PC-3 (cell line): ENCODE results near the gene TSPAN9.

Source experiments
- EZH2 ChIP-seq: fragments of 300-600 bp; sonication (generic); IDR thresholded peaks from one replicate; pipeline ENCODE4 v1.6.1; 2017; ENCODE audit warnings: antibody characterized with exemption, mild to moderate bottlenecking, low read length; ENCODE audit not compliant: unreplicated experiment
- TF ChIP-seq, protein P1 (sequence below): fragments of 300-600 bp; sonication (generic); conservative IDR thresholded peaks from 2 replicates; pipeline ENCODE4 v1.5.1; 2017; ENCODE audit warnings: antibody characterized with exemption, low read depth, mild to moderate bottlenecking, low read length

DNA sequence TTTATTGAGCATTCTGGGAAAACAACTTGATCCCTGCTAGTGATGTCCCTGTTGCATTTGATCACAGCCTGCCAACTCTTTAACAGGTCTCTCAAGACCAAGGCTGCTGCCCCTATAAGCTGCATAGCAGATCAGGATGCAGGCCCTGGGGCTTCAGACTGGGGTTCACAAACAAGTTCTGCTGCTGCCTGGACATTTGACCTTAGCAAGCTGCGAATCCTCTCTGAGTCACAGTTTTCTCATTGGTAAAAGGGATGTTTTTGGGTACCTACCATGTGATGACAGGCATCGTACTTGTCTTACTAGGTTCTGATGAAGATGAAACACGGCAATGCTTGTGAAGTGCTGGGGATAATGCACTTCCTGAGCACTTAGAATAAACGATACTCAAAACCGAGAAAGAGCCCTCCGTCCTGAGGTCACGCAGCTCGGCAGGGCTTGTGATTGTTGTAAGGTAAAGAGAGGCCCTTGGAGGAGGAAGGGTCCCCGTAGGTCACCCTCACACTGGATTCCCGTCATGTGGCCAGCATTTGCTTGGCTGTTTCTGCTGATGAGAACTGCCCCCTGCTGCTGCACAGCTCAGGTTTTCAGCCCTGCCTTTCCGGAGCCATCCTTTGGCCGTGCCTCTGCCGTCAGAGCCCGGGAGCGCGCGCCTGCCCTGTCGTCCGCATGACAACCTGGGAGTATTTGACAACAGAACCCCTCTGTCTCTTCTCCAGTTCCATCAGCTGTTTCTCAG, 39.1 kb downstream of the TSPAN9 start:
- TF ChIP-seq, protein P1, sequence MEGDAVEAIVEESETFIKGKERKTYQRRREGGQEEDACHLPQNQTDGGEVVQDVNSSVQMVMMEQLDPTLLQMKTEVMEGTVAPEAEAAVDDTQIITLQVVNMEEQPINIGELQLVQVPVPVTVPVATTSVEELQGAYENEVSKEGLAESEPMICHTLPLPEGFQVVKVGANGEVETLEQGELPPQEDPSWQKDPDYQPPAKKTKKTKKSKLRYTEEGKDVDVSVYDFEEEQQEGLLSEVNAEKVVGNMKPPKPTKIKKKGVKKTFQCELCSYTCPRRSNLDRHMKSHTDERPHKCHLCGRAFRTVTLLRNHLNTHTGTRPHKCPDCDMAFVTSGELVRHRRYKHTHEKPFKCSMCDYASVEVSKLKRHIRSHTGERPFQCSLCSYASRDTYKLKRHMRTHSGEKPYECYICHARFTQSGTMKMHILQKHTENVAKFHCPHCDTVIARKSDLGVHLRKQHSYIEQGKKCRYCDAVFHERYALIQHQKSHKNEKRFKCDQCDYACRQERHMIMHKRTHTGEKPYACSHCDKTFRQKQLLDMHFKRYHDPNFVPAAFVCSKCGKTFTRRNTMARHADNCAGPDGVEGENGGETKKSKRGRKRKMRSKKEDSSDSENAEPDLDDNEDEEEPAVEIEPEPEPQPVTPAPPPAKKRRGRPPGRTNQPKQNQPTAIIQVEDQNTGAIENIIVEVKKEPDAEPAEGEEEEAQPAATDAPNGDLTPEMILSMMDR, result no peak
- no peak for TF ChIP-seq EZH2
